ENCODE measurements around the gene NME9.
A peak's percentile ranks its signal among the peaks of the same experiment; 100 is the strongest.

The NME9 gene

GRCh38 chr3:138332472-138333073, 2.9 kb upstream of the NME9 start:
- DNase-seq = no peak

DNA sequence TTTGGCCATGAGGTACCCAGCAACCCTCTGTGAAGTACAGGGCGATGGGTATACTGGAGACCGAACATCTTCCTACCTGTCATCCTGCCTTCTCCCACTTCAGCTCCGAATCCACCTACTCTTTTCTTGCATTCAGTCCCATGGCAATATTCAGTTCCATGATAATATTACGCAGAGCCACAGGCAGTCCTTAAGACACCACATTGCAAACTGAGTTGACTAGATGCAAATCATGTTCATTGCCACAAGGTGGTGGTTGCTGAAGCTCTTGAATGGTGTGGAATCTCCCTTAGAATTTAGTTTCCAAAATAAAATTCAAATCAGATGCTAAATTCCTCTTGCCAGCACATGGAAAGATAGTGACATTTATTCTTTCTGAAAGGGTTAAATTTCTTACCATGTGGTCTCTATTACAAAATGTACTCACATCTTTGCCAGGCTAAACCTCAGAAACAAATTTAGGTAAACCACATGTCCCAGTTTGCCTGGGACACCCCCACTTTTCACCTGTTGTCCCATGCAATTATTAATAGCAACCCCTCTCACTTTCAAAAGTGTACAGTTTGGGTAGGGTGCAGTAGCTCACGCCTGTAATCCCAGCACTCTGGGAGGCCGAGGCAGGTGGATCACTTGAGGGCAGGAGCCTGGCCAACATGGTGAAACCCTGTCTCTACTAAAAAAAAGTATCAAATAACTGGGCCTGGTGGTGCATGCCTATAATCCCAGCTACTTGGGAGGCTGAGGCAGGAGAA, 1.7 kb upstream of the NME9 start:
- no peak for DNase-seq

DNA sequence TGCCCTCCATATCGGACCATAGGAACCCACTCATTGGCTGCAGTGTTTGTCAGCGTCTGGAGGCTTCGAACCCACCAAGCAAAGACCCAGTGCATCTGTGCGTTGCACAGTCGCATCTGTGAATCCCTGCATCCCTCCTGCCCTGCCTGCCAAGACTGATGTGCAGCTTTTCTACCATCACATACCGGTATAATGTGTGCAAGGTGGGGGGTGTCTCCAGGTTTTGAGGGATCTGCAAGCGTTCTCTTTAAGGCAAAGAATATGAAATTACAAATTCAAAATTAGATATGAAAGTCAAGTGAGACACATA, 288 bp upstream of the NME9 start:
- no peak for DNase-seq

GRCh38 chr3:138328341-138328740, 1.3 kb downstream of the NME9 start:
- no peak for DNase-seq

DNA sequence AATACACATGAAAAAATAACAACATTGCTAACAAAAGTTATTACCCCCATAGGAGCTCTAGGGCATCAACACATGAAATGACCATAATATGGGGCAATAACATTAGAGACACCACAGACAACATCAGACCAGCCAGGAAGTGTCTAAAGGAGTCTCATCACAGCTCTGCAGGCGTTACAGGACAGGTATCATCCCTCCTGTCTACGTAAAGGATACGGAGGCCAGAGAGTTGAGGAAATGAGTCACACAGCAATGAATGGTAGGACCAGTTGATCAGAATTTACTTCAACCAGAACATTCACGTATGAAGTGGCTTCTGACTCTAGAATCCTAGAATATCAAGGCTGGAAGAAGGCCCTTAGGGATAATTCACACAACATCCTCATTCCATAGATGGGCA, 1.8 kb downstream of the NME9 start:
- no peak for DNase-seq

DNA sequence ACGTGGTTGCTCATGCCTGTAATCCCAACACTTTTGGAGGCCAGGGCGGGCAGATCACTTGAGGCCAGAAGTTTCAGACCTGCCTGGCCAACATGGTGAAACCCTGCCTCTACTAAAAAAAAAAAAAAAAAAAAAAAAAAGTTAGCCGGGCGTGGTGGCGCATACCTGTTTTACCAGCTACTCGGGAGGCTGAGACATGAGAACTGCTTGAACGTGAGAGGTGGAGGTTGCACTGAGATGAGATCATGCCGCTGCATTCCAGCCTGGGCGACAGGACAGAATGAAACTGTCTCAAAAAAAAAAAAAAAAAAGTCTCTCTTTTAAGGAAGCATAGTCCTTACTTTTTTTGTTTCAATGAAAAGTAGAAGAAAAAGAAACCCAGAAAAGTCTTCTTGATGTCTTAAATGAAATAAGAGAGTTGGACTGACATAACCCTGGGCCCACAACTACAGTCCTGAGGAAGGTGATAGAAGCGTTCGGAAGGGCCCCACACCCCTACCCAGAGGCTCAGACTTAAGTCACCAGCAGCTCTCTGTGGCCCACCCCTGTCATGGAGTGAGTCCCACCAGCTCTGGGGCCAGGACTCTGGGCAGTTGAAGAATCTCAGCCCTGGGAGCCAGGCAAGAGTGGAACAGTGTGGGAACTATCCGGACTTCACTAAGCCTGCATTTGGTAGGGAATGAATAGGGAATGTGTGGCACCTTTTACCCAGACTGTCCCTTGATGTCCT, 2.6 kb downstream of the NME9 start:
- DNase-seq = no peak

DNA sequence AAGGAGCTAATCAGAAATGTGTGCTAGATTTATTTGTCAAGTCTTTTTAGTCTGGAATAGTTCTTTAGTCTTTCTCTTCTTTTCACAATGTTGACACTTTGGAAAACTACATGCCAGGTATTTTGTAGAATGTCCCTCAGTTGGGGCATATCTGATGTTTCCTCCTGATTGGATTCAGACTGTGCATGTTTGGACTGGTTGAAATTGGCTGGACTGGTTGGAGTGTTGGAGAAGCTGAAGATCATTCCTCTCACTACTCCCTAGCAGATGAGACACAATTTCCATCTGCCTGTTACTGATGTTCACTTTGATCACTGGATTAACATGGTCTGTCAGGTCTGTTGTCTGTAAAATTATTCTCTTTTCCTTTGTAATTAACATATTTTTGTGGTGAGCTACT, 3.7 kb downstream of the NME9 start:
- DNase-seq = no peak

- no peak for DNase-seq
These were observed 5.7 kb downstream of the NME9 start for GRCh38 chr3:138323971-138324370.

- DNase-seq = no peak
These were observed 12.0 kb downstream of the NME9 start for GRCh38 chr3:138317687-138318086.

- no peak for DNase-seq
These were observed 14.9 kb downstream of the NME9 start for GRCh38 chr3:138314751-138315150.

DNA sequence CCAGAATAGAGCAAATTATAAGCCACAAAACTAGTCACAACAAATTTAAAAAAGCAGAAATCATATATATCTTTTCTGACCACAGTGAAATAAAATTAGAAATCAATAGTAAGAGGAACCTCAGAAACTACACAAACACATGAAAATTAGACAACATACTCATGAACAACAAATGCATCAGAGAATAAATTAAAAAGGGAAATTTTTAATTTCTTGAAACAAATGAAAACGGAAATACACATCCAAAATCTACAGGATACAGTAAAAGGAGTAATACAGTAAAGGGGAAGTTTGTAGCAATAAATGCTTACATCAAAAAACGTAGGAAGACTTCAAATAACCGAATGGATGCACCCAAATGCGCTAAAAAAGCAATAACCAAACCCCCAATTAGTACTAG, 19.2 kb downstream of the NME9 start:
- no peak for DNase-seq

DNA sequence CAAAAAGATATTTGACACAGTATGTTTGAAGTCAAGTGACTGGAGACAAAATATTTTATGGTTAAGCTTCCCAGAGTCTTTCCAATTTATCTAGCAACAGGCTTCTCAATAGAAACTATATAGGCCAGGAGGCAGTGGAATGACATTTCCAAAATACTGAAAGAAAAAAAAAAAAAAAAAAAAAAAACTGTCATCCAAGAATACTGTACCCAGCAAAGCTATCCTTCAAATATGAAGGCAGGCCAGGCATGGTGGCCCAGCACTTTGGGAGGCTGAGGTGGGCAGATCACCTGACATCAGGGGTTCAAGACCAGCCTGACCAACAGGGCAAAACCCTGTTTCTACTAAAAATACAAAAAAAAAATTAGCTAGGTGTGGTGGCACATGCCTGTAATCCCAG, 20.9 kb downstream of the NME9 start:
- no peak for DNase-seq

GRCh38 chr3:138307899-138308298, 21.8 kb downstream of the NME9 start:
- no peak for DNase-seq

- DNase-seq = no peak
These were observed 26.2 kb downstream of the NME9 start for GRCh38 chr3:138303474-138303873.

- DNase-seq = no peak
These were observed 29.0 kb downstream of the NME9 start for GRCh38 chr3:138300647-138301046.

DNA sequence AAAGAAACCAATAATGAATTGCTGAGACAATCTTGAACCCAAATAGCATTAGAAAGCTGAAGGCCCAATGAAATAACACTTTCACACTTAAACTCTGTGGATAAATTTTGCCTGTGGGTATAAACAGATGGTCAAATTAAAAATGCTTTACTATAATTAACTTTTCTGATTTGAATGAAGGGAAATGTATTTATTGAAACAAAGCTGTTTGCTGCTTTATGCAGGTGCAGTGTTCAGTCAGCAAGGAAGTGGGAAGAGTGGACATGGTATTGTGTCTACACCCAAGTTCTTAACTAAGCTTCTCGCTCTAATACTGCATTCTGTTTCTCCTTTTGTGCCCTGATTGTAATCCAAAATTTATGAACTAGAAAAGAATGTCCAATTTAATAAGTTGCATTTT, 31.8 kb downstream of the NME9 start:
- DNase-seq = no peak

DNA sequence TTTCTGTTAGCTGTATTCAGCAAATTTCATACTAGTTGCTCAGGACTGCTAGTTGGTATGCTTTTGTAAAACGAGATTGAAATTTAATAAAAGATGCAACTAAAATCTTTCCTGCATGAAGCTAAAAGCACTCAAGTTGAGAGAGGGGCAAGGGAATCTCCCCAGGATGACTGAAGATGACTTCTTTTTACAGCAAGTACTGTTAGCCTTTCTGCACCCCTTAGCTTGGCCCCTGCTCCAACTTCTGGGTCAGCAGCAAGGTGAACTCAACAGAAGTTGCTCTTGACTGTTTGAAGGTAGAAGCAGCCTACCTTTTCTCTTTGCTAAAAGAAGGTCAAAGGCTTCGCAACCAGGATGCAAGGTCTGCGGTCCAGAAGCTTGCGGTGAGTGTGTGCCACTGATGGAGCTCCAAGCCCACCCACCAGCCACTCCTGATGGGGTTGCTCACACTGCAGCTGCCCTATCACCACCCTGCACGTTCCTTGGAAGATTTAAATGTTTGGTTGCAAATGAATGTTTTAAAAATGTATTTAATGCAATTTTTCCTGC, 32.5 kb downstream of the NME9 start:
- peak; percentile 18 for DNase-seq

GRCh38 chr3:138296639-138297038, 33.0 kb downstream of the NME9 start:
- peak; percentile 55 for DNase-seq

DNA sequence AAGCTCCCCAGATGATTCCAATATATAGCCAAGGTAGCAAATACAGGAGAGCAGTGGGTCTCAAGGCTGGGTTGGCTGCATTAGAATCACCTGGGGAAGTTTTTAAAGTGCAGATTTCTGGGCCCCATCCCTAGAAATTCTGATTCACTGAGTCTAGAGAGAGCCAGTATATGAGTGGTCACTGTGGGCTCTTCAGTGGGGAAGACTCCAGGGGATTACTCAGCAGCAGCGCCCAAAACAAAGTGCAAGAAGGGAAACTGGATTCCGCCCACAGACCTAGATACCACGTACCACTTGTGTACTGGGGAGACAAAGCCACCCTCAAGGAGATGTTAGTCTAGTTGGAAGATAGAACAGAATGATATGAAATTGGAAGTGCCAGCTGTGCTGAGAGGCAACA, 40.0 kb downstream of the NME9 start:
- DNase-seq = peak; percentile 21

- no peak for DNase-seq
These were observed 40.4 kb downstream of the NME9 start for GRCh38 chr3:138289260-138289659.

- DNase-seq = no peak
These were observed 44.6 kb downstream of the NME9 start for GRCh38 chr3:138284957-138285477.

- DNase-seq = no peak
These were observed 45.6 kb downstream of the NME9 start for GRCh38 chr3:138284079-138284478.

DNA sequence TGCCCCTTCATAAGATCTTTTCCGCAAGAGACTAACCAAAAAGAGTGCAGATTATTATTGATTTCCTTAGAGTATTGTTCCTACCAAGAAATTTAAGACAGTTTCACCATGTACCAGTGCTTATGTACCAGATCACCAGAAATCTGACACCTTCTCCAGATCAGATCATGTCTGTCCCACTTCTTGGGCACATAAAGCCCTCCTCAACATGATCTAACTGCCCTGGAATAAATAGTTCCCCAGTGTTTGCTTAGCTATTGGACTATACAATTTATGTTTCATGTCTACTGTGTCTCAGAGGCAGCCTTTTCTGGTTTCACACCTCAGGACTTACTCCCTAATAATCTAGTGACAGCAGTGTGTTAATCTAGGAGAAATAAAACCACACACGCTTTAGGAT, 46.8 kb downstream of the NME9 start:
- no peak for DNase-seq

DNA sequence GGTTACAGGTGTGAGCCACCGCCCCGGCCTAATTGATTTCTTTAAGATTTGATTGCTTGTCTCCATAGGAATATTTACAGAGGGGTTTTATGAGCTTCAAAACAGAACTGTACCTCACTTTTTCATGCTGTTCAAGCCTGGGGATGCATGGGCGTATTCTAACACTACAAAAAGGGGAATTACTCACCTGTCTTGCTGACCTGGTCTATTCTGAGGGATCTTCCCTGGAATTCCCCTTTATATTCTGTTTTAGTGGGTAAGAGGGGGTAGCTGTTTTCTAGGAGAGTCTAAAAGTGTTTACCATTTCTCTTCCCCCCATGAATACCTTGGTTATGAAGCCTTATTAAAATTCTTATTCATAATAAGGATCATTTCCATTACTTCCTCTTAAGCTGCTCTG, 48.1 kb downstream of the NME9 start:
- DNase-seq = no peak

Measured in stimulated activated CD4-positive, alpha-beta T cell treated with anti-CD3 and anti-CD28 coated beads, Interleukin-15, amount 100 ng/mL, for 24 hours (primary cell).